ENCODE data around the gene LUZP1. TPM values are rescaled to one million over a fixed set of nuclear protein-coding genes. Genes with fewer than 3 reads are reported as not detected.

The LUZP1 gene
- total RNA-seq, 4 donors from 2014 or later = 22.3 to 38.4 (median 30.3) TPM

DNA sequence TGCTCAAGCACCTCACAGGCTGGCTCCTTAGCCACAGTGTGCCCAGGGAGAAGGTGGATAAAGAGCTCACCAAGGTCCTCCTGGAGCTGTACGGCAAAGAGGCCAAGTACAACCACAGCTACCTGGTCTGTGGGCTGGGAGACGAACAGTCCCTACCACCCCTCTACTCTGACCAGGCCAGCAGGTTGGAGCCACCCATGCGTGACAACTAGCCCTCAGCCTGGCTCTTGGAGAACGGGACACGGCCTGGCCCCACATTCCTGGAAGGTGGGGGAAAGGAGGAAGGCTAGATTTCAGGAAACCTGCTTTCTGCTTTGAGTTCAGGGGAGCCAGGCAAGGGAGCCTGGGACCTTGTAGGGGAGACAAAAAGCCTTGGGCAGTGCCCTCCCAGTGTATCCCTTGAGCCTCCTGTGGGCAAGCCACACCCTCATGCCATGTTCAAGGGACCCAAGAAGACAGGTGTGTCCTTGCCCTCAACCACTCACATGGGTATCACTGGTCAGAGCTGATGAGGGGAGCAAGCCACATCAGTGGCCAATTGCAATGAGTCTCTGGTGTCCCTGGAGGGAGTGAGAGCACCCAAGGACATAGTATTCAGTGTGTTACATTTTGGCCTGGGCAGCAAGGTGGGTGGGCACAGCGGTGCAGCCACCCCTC, 27.6 kb downstream of the LUZP1 start:
- no peak for TF ChIP-seq POLR2A (IDR thresholded peaks at IDR 0.05)
- TF ChIP-seq POLR2AphosphoS5 (IDR thresholded peaks at IDR 0.05) = no peak
- TF ChIP-seq, protein P1, sequence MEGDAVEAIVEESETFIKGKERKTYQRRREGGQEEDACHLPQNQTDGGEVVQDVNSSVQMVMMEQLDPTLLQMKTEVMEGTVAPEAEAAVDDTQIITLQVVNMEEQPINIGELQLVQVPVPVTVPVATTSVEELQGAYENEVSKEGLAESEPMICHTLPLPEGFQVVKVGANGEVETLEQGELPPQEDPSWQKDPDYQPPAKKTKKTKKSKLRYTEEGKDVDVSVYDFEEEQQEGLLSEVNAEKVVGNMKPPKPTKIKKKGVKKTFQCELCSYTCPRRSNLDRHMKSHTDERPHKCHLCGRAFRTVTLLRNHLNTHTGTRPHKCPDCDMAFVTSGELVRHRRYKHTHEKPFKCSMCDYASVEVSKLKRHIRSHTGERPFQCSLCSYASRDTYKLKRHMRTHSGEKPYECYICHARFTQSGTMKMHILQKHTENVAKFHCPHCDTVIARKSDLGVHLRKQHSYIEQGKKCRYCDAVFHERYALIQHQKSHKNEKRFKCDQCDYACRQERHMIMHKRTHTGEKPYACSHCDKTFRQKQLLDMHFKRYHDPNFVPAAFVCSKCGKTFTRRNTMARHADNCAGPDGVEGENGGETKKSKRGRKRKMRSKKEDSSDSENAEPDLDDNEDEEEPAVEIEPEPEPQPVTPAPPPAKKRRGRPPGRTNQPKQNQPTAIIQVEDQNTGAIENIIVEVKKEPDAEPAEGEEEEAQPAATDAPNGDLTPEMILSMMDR (IDR thresholded peaks at IDR 0.05) = no peak
- Histone ChIP-seq H3K27me3 (no peaks in the 10 kb centered on the region), H3K27ac (no peak overlapping the region), H3K9me3 (no peaks in the 10 kb centered on the region), H3K4me1 (no peaks in the 10 kb centered on the region), H3K36me3 (no peaks in the 10 kb centered on the region), H3K4me3 (no peak overlapping the region)
- WGBS, 2 donors (ENCODE audit: low coverage in 1 of 2) = 86 to 100% methylated on average over 1 to 2 of the region's 6 CpGs
- ATAC-seq = no peak

DNA sequence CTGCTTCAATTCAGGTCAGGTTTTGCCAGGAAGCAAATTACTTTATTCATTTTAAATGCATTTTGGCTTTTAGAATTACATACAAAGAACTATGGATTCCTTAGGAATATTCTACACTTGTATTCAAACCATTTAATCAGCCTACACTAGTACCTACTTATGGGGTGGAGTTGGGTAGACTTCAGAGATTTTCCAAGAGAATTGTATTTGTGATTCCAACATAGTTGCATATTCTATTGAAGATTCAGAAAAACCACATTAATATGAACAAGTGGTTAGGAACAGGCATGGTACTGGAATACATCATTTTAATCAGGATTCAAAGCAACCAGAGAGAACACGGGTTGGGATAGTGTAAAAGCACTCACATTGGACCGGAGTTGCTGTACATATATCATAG, 33.4 kb downstream of the LUZP1 start:
- Histone ChIP-seq H3K27me3 (no peaks in the 10 kb centered on the region), H3K36me3 (no peaks in the 10 kb centered on the region), H3K27ac (no peak overlapping the region), H3K9me3 (no peaks in the 10 kb centered on the region), H3K4me3 (no peak overlapping the region), H3K4me1 (peaks cover 0 to 16% (median 0%) of the 10 kb centered on the region in 3 donors)
- TF ChIP-seq, protein P1 (IDR thresholded peaks at IDR 0.05) = no peak
- TF ChIP-seq POLR2AphosphoS5 (IDR thresholded peaks at IDR 0.05) (no peak), EP300 (IDR thresholded peaks at IDR 0.05) (no peak), POLR2A (IDR thresholded peaks at IDR 0.05) (no peak)
- 71 to 79% methylated on average over 2 of the region's 2 CpGs for WGBS, 2 donors (ENCODE audit: low coverage in 1 of 2)
- ATAC-seq = no peak

DNA sequence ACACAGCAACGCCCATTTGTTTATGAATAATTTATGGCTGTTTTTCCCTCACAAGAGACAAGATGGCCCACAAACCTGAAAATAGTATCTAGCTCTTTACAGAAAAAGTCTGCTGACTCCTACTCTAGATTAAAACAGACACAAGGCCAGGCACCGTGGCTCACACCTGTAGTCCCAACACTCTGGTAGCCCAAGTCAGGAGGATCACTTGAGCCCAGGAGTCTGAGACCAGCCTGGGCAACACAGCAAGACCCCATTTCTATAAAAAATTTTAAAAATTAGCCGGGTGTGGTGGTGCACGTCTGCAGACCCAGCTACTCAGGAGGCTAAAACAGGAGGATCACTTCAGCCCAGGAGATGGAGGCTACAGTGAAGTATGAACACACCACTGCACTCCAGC, 34.6 kb downstream of the LUZP1 start:
- ATAC-seq = no peak
- TF ChIP-seq POLR2AphosphoS5 (IDR thresholded peaks at IDR 0.05) = no peak
- TF ChIP-seq EP300 (IDR thresholded peaks at IDR 0.05) = no peak
- TF ChIP-seq, protein P1 (IDR thresholded peaks at IDR 0.05) = no peak
- no peak for TF ChIP-seq POLR2A (IDR thresholded peaks at IDR 0.05)
- WGBS, 2 donors (ENCODE audit: low coverage in 1 of 2) = 93 to 100% methylated on average over 1 to 2 of the region's 4 CpGs

DNA sequence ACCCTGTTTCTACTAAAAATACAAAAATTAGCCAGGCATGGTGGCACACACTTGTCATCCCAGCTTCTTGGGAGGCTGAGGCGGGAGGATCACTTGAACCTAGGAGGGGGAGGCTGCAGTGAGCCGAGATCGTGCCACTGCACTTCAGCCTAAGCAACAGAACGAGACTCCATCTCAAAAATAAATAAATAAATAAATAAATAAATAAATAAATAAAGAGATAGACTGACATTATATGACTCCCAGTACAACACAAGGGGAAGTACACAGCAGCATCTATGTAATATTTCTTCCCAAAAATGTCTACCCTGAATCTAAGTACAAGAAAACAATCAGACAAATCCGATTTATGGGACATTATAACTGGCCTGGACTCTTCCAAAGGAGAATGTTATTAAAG, 35.1 kb downstream of the LUZP1 start:
- no peak for TF ChIP-seq POLR2AphosphoS5 (IDR thresholded peaks at IDR 0.05)
- TF ChIP-seq EP300 (IDR thresholded peaks at IDR 0.05) = no peak
- H3K36me3 ChIP-seq = no peaks in the 10 kb centered on the region
- ATAC-seq = no peak
- no peak overlapping the region for H3K27ac ChIP-seq
- peaks cover 0 to 23% (median 0%) of the 10 kb centered on the region in 3 donors for H3K4me1 ChIP-seq
- H3K4me3 ChIP-seq = no peak overlapping the region
- no peaks in the 10 kb centered on the region for H3K27me3 ChIP-seq
- H3K9me3 ChIP-seq = no peaks in the 10 kb centered on the region
- WGBS, 2 donors (ENCODE audit: low coverage in 1 of 2) = 97 to 100% methylated on average over 1 to 4 of the region's 5 CpGs

More for the DNA sequence above, 34.6 kb downstream of the LUZP1 start:
- H3K27ac ChIP-seq = no peak overlapping the region
- H3K27me3 ChIP-seq = no peaks in the 10 kb centered on the region
- no peaks in the 10 kb centered on the region for H3K9me3 ChIP-seq
- H3K36me3 ChIP-seq = no peaks in the 10 kb centered on the region
- no peak overlapping the region for H3K4me3 ChIP-seq
- H3K4me1 ChIP-seq = peaks cover 0 to 23% (median 0%) of the 10 kb centered on the region in 3 donors

DNA sequence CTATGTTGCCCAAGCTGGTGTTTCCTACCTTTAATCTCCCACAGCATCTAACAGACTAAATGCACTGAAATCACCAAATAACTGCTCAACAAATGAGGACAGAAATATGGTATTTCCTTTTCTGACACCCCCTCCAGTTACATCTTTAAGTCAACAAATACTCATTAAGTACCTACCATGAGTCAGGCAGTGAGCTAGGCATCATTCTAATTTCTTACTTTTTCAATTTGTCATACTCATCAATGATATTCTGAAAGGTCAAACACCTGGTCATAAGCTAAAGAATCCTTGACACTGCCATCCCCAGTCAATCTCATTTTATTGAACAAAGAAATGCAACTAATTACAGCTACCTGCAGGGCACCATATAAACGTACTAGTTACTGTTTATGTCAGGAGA, 36.6 kb downstream of the LUZP1 start:
- H3K4me3 ChIP-seq = no peak overlapping the region
- H3K4me1 ChIP-seq = peaks cover 0 to 29% (median 2%) of the 10 kb centered on the region in 3 donors
- H3K27me3 ChIP-seq = no peaks in the 10 kb centered on the region
- WGBS, 2 donors (ENCODE audit: low coverage in 1 of 2) = 57 to 68% methylated on average over 1 of the region's 1 CpG
- H3K36me3 ChIP-seq = no peaks in the 10 kb centered on the region
- no peak for ATAC-seq
- TF ChIP-seq POLR2A (IDR thresholded peaks at IDR 0.05) (no peak), POLR2AphosphoS5 (IDR thresholded peaks at IDR 0.05) (no peak), EP300 (IDR thresholded peaks at IDR 0.05) (no peak)
- TF ChIP-seq, protein P1 (IDR thresholded peaks at IDR 0.05) = no peak
- no peaks in the 10 kb centered on the region for H3K9me3 ChIP-seq
- no peak overlapping the region for H3K27ac ChIP-seq

All from gastroesophageal sphincter (tissue), 4 donors.